ENCODE data around the gene SH2D1A.
"Not testable (repeated sequence)": the region's sequence is repeated elsewhere in the genome, so short reads cannot be mapped to it uniquely, and the experiment has no call there.

SH2D1A gene

DNA sequence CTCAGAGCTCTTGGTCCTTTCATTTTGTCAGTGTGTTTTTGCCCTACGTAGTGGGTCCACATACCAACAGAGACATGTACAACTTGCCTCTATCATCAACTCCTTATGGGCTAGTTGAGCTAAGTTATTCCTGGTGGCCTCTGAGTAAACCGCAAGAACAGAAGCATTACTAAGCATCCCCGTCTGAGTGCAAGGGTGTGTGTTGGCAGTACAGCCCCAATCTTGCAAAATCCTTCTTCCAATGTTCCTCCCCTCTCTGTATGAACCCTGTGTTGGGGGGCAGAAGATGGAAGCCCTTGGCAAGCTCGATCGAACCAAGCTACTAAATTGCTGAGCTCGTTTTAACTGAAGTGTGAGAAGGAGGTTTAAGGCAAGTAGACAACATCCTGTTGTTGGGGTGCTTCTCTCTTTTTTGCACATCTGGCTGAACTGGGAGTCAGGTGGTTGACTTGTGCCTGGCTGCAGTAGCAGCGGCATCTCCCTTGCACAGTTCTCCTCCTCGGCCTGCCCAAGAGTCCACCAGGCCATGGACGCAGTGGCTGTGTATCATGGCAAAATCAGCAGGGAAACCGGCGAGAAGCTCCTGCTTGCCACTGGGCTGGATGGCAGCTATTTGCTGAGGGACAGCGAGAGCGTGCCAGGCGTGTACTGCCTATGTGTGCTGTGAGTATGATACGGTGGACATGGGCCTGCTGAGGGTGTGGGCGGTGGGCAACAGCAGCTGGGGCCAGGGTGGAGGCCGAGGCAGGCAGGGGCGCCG is at the start of gene SH2D1A:
TSS of gene SH2D1A (plus strand) at position 447 of the 760 bp plus-strand sequence. CDS start at position 527, 80 bp downstream.
- no peak for DNase-seq

DNA sequence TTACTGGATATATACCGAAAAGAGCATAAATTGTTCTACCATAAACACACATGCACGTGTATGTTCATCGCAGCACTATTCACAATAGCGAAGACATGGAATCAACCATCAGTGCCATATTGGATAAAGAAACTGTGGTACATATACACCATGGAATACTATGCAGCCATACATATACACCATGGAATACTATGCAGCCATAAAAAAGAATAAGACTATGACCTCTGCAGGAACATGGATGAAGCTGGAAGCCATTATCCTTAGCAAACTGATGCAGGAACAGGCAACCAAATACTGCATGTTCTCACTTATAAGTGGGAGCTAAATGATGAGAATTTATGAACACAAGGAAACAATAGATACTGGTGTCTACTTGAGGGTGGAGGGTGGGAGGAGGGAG is 47.0 kb upstream of the SH2D1A start:
- DNase-seq = not testable (repeated sequence)

- no peak for DNase-seq
Measured at GRCh38 chrX:124300405-124300804, 46.0 kb upstream of the SH2D1A start.

GRCh38 chrX:124307253-124307907 is 39.0 kb upstream of the SH2D1A start:
- DNase-seq = no peak

- DNase-seq = no peak
Measured at GRCh38 chrX:124325732-124326131, 20.6 kb upstream of the SH2D1A start.

- DNase-seq = no peak
Measured at GRCh38 chrX:124328765-124329164, 17.6 kb upstream of the SH2D1A start.

GRCh38 chrX:124332481-124333424 is 13.6 kb upstream of the SH2D1A start, which contains the start of gene TEX13D:
TEX13D (plus strand) TSS chrX:124332660; CDS start chrX:124332918, 258 bp downstream.
- no peak for DNase-seq

- no peak for DNase-seq
Measured at GRCh38 chrX:124333862-124334261, 12.5 kb upstream of the SH2D1A start.

DNA sequence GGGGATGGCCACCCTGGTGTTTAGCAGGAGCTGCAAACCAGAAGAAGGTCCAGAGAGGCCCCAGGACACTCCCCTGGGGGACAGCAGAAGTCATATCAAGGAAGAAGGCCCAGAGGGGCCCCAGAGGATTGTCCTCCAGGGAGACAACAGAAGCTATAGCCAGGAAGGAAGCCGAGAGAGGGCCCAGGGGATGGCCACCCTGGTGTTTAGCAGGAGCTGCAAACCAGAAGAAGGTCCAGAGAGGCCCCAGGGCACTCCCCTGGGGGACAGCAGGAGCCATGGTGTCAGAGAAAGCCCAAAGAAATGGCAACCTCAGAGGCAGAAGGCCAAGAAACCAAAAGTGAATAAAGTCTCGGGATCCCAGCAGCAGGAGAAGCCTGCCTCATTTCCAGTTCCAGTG is 11.8 kb upstream of the SH2D1A start:
- not testable (repeated sequence) for DNase-seq

DNA sequence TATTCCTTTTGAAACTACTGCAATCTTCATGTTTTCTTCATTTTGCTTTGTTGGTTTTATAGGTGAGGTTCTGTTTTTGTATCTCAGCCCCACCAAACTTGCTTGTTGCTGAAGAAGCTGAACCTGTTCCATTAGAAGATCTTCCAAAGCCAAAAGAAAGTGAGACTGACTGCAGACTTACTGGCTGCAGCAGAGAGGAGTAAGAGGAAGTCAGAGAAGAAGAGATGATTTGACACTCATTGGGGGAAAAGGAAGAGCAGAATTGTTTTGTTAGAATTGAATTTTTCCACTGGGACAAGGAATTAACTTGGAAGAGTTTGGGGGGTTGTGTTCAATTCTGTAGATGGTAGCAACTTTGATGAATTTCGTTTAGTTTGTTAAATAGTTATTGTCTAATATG is 10.8 kb upstream of the SH2D1A start:
- DNase-seq = no peak

GRCh38 chrX:124337916-124338315 is 8.4 kb upstream of the SH2D1A start:
- DNase-seq = no peak

DNA sequence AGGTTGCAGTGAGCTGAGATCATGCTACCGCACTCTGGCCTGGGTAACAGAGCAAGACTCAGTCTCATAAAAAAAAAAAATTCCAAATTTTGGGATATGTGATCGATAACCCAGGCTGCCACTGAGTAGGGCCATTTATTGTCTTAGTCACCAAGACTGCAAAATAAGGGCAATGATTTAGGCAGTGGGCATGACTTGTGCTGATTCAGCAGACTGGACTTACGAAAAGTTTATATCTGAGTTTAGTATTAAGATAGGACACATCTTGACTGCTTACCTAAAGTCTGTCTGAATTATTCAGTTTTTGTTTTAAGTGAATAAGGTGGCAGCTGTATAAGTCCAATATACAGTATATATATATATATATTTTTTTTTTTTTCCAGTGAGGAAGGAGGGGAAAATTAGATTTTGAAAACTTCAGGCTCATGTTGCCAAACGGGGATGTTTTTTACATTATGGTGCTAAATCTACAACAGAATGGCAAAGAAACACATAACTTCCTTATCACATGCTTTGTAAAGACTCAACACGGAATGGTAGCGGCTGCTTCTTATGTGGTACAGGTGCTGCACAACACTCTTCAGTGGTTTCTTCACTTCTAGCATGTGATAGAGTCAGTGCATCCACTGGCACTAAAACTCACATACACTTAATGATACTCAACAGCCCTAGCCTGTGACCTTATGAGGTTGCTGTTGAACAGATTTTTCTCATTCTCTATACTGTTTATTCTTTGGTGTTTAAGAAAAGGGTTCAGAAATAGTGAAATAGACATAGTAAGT is 7.4 kb upstream of the SH2D1A start:
- DNase-seq = no peak

- DNase-seq = no peak
Measured at GRCh38 chrX:124341396-124342132, 4.8 kb upstream of the SH2D1A start.

GRCh38 chrX:124342174-124342867 is 4.0 kb upstream of the SH2D1A start:
- DNase-seq = no peak

- DNase-seq = no peak
Measured at GRCh38 chrX:124343016-124343415, 3.3 kb upstream of the SH2D1A start.

DNA sequence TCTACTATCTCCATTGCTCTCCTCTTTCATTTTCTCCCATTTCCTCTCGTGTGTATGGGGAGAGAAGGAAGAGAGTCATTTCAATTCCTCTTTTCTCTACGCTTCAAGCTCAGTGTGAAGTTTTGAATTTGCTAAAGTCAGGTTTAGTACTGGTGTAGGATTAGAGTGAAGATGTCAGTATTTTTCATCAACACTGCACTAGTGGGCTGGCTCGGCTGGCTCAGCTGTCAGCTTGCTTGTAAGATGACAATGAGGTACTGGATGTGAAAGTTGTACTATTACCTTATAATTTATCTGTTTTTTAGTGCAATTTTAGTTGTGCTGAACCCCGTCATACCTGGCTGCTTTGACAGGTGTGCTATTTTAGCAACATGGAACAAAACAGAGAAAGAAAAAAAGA is 2.1 kb upstream of the SH2D1A start:
- DNase-seq = no peak

GRCh38 chrX:124346877-124347241 is 496 bp downstream of the SH2D1A start:
- DNase-seq = no peak

- no peak for DNase-seq
Measured at GRCh38 chrX:124347242-124347641, 879 bp downstream of the SH2D1A start.

DNA sequence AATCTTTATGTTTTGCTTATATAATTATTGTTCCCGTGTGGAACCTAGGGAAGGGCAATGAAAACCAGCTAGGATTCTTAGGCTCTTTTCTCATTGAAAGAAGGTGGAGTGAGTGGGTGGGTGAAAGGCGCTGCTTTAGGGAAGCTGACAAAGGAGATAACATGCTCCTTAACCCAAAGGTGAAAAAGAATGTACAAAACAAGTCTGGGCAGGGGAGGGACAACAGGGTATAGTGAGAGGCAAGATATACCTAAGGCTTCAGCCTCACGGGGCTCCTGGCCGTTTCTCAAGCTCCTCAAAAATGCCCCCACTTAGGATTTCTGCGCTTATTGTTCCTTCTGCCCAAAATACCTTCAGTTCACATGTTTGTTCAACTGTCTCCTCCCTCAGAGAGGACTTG is 1.8 kb downstream of the SH2D1A start:
- DNase-seq = no peak

DNA sequence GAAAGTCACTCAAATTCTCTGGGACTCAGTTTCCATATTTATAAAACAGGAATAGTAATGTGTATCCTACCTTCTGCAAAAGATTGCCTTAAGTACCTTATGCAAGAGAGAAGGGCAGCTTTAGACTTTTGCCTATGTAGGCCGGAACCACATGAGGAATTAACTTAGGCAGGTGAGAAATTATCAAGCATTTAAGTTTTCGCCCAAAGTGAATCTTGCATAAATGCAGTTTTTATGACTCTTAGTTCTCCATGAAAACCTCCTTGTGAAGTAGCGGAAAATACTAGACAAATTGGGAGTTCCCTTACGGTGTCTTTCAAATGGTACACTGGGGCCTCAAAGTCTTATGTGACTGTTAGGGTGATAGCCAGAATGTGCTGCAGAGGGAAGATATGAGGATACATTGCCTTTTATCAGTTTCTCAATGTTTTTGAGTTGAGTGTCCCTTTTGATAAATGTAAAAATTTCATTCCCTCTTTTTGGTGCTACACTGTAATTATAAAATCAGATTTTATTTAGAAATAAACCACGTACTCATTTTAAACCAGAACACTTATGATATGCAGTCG is 2.6 kb downstream of the SH2D1A start:
- no peak for DNase-seq

- no peak for DNase-seq
Measured at GRCh38 chrX:124354648-124355047, 8.3 kb downstream of the SH2D1A start.

Data from right hindlimb (tissue), 1 donor.